Fibroblast of the conjunctiva (primary cell): ENCODE data around the gene CRISPLD2.

Source experiments
- DNase-seq: peaks from one replicate; pipeline ENCODE4 v3.0.0-alpha.2; 2010; ENCODE audit warnings: low read depth

CRISPLD2 gene

DNA sequence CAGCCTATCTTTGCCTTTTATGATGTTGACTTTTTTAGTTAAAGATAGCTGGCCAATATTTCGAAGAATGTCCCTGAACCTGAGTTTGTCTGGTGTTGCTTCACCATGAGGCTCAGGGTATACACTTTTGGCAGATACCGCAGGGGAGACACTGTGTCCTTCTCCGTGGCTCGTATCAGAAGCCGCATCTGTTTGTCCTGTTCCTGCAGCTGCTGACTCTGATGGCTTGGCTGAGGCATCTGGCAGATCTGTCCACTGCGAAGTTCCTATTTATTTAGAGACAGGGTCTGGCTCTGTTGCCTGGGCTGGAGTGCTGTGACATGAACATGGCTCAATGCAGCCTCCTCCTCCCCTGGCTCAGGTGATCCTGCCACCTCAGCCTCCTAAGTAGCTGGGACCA, 93.5 kb downstream of the CRISPLD2 start:
- no peak for DNase-seq

DNA sequence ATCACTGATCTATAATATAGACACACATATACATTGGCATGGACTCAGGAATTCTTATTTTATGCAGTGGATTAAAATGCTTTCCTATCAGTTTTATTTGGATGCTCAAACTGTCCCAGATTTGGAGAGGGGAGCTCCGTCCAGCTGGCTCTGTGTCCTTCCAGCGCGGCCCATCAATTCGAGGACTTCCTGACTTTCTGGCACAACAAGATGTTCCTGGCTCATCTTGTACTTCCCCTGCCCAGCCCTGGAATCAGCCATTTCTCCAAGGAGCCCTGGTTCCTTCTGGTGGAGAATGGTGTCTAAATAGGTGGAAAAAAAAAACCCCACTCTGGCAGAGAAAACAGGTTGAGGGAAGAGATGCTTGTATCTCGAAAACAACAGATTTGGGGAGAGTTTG, 94.5 kb downstream of the CRISPLD2 start:
- DNase-seq, result no peak

DNA sequence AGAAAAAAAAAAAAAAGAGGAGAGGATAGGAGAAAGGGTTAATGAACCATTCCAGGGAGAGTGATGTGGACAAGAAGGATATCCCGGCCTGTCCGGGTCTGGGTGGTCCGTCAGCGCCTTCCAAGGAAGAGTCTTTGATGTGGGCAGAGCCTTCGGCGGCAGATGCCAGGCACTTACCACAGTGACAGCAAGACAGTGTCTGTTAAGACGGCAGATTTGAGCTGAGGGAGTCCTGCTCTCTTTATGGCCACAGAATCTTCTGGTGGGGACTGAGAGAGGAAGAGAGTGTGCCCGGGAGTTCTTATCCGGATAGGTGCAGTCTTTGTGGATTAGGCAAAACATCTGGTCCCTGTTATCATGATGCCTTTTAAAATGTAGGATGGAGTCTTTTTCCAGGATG, 96.4 kb downstream of the CRISPLD2 start:
- no peak for DNase-seq

DNA sequence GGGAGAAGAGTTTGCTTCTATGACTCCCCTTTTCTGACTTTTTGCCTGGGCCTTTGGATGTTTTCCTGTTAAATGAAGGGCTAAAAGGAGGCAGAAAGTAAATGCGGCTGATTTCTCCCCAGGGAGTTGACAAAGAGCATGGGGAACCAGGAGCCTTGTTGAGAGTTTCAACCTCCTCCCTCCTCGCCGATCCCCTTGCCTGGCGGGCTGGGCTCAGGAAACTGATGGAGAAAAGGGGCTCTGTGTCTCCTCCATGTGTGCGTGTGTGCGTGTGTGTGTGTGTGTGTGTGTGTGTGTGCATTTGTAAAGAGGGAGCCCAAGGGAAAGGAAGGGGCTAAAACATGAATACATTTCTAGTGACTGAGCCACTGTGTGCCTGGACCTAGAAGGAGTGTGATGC, 97.1 kb downstream of the CRISPLD2 start:
- no peak for DNase-seq

DNA sequence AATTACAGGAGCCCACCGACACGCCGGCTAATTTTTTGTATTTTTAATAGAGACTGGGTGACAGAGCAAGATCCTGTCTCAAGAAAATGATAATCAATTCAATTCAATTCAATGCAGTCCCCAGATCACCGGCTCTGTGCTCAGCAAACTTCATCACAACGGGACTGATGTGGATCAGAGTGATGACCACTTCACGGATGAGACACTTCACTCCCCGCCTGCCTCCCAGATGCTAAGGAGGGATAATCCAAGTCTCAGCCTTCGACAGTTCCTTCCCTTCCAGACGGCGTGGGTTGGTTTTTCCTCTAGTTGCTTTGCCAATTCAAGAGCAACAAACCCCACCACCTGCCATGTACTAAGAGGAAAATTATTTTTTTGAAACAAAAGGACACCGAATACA, 97.7 kb downstream of the CRISPLD2 start:
- DNase-seq, result no peak

DNA sequence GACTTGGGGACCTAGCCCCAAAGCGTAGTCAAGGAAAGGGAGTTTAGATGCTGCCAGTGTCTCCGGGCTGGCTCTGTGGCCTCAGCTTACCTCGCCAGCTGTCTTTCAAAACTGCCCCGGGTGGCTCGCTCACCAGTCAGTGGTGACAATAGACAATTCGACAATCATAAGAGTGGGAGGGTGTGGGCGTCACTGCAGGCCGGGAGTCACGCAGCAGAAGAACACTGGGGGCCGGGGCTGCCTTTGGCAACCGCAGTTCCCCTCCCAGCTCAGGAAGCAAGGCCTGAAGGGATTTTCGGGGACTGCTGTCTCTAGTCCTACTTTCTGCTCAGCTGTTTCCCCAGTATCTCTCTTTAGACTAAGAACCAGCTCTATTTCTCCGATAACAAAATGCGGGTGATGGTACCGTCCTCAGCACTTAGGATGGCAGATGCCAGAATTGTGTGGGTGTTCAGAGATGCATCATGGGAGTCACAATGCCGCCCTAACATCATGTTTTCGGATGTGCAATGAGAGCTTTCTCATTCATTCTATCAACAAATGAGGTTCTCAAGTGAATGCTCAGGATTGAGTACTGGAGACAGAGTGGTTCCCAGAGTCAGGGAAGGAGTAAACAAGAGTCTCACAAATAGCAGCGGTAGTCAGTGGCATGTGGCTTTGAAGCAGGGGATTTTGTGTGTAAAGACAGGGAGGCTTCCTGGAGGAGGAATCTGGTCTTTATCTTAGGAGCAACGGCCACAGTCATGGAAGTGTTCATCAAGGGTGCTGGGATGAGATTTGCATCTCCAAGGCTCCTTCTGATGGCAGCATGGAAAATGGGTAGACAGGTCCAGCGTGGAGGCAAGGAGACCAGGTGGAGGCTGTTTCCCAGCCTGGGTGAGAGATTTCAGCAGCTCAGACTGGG, 98.5 kb downstream of the CRISPLD2 start:
- no peak for DNase-seq

DNA sequence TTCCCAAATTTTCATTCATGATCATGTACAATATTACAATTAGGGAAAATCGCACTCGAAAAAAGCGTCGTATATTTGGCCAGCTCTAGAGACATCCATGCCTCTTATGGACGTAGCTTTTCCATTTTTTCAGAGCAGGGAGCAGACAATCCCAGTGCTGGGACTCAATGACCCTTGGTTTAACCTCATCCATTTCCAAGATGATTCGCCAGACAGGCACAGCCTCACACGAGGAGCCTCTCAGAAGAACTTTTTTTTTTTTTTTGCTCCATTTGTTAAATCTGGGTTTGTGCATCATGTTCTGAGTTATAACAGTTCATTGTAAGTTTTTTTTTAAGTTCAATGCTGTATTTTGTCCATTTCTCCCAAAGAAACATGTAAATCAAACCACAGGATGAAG, 99.5 kb downstream of the CRISPLD2 start:
- no peak for DNase-seq

DNA sequence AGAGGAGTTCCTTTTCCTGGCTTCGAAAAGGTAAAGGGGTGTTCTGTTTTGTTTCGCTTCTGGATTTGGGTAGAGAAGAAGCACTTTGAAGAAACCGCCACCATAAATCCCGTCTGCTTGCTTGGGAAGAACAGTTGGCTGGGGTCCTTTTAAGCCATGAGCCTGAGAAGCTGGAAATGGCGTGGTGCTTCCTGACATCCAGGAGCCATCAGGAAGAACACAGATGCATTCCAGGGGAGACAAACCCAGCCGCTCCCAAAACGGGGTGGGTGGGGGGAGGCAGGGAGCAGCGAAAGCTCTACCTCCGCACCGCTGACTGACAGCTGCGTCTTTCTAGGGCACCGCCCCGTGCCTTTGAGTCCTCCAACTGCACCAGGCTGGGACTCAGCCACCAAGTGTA, 99.9 kb downstream of the CRISPLD2 start:
- DNase-seq, result no peak

DNA sequence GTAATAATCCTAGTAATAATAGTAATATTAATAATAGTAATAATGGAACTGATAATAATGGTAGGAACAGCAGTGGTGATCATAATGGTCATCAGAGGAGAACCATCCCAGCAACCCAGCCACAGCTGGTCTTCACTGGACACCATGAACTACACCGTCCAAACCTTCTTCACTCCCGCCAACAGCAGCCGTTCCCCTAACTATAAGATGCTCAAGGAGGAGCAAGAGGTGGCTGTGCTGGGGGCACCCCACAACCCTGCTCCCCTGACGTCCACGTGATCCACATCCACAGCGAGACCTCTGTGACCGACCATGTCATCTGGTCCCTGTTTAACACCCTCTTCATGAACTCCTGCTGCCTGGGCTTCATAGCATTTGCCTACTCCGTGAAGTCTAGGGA, 100.5 kb downstream of the CRISPLD2 start:
- no peak for DNase-seq

DNA sequence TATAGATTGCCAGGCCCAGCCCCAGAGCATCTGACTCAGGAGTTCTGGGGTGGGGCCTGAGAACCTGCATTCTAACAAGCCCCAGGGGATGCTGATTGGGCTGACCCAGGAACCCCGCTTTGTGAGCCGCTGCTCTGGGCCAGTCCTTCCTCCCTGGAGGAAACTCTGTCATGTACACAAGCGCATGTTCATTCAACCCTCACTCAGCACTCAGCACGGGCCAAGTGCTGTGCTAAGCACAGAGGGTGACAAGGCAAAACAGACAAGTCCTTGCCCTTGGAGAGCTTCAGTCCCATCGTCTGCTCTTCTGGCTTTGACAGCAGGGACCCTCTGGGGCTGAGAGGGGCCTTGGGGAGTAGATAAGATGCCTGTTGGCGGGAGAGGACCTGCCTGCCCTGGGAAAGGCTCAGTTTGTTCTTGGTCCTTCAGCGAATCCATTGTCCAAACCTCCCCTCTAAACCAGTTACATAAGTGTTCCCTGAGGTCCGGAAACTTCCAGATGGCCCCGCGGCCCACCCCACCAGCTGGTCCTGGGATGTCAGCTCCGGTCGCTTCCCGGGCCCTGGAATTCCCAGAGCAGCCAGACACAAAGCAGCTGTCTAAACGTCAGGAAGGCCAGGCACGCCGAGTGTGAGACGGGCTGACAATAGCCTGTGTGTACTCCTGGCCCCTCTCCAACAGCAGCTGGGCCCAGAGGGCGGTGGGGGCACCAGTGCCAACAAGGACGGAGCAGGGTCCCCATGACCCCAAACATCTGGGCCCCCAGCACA, 102.8 kb downstream of the CRISPLD2 start:
- no peak for DNase-seq

DNA sequence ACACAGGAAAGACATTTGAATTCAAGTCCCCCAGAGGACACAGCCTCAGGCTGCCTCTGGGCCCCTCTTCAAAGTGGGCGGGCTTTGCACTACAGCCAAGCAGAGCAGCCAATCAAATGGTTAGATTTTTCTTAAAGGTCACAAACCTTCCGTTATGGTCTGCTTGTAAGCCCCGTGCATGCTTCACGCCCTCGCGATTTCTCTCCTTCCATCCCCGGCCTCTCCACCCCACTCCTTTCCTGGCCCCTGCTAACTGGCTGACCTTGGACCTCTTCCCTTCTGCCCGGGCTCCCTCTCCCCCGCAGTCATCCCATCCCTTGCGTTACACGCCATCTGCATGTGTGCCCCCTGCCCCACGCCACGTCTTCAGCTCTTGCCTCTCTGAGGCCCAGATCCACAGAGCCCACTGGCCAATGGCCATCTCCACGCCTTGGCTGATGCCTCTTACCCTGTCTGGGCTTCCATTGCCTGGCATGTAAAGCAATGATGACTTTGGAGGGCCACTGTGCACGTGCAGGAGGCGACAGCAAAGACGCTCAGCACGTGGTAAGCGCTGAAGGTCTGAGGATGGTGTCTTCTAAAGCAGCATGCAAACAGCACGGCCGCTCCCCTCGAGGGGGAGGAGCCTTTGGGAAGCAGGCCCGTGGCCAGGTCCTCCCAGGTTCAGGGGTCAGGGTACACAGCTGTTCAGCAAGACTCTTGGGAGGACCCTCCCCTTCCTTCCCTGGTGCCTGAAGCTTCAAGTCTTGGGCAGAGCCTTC, 104.7 kb downstream of the CRISPLD2 start:
- no peak for DNase-seq

DNA sequence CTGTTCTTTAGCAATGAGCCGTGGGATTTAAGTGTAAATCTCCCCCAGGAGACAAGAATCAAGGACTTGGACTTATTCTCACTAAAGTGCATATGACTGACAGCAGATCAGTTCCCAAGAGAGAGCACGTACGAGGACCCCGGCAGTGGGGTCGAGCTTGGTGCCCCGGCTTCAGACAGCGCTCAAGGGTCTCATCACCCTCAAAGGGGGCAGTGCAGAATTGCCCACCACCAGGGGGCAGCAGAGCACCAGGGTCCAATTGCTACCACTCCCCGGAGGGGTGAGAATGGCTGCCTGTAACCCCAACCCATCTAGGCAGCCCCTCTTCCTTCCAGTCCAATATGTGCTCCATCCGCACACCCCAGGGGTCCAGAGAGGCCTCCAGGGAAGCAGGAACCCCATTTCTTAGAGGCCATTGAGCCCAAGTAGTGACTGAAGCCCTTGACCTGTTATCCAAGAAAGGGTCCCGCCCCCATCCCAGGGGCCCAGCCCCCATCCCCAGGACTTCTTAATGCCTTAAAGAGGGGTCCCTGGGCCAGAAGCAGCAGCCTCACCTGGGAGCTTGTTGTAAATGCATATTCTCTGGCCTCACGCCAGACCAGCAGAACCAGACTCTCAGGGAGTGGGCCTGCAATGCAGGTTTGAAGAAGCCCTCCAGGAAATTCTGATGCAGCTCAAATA, 105.4 kb downstream of the CRISPLD2 start:
- DNase-seq, result no peak

DNA sequence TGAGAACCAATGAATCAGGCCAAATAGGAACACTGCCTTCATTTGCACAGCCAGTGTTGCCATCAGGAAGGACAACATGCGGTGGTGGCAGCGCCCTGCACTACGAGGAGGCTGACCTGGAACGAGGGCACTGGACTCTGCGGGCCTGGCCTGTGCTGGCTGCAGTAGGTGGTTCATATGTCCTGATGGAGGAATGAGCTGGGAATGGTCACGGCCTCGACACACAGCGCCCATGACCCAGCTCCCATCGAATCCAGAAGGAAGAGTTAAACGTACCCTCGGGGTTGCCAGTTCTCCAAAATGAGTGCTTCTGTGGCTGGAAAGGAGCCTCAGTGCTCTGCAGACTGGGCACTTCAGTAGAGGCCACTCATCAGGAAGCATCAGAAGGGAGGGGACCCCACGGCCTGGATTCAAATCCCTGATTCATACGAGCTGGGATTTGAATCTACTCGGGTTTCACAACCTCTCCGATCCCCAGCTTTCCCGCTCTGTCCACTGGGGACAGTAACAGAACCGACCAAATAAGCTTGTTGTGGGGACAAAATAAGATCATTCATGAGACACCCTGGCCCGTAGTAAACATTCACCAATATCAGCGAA, 106.1 kb downstream of the CRISPLD2 start:
- no peak for DNase-seq

DNA sequence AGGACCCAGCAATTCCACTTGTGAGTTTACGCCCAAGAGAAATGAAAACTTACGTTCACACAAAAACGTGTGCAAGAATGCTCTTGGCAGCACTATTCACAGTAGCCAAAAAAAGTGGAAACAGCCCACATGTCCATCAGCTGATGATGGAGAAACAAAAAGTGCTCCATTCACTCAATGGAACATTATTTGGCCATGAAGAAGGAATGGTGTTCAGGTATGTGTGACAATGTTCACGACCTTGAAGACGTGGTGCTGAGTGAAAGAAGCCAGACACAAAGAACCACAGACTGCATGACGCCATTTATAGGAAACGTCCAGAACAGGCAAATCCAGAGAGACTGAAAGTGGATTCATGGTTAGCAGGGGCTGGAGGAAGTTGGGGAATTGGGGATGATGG, 106.7 kb downstream of the CRISPLD2 start:
- no peak for DNase-seq

DNA sequence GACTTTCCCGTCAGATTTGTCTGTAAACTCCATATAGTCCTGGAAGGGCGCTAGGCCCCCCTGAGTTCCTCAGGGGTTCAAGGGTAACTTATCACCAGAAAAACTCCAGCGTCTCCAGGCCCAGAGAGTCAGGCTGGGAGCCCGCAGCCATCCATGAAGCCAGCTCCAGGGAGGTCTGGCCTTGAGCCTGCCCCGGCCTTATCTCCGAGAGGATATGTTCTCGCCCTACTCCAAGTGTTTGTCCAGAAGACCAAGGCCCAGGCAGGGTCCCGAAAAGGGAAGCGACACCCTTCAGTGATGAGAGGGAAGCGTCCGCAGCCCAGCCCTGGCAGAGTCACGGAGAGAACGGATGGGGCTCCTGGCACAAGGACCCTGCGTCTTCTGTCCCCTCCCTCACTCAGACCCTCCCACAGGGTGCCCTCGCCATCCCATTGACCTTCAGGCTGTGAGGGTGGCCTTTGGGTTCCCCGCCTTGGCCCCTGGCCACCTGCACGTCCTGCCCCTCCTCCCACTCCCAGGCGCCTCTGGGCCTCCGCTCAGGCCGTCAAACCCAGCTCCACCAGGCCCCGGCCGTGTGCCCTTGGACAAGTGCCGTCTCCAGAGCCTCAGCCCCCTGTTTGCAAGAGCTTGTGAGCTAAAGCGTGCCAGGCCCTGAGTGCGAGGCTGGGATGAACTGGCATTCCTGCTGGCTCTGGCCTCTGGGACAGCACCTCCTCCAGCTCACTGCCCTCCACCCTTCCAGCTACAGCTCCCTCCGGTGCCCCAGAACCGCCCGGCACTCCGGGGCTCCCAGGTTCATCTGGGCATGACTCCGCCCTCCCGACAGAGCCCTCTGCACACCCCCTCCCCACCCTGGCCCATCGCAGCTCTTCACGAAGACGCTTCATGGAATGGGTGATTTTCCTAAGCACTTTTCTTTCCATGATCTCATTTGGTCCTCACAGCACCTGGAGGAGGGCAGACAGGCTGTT, 108.1 kb downstream of the CRISPLD2 start:
- no peak for DNase-seq

DNA sequence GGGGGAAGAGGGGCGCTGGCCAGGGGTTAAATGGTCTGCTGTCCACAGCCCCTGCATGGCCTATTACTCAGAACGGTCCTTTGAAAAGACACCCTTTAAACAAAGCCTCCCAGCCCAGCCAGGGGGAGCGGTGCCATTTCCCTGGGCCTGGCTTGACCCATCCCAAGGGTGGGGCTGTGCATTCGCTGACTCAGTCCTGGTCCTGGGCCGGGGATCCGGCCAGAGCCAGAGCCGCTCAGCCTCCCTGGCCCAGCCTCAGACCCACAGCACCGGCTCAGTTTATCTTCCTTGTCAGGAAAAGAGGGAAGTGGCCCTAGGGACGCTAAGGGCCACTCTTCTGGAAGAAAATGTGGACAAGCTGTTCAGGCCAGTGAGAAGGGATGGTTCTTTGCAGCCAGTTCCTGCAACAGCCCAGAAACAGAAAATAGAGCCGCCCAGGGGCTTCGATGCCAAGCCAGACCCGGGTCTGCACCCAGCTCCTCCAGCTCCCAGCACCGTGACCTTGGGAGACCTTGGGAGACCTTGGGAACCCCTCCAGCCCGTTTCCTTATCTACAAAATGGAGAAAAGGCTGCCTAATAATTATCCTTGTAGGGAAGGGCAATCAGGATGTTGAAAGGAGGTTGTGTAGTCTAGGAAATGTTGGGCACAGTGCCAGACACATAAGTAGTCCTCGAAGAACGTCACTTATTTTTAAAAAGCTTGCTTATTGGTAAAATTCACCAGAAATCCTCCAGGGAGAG, 109.1 kb downstream of the CRISPLD2 start:
- DNase-seq, result no peak

DNA sequence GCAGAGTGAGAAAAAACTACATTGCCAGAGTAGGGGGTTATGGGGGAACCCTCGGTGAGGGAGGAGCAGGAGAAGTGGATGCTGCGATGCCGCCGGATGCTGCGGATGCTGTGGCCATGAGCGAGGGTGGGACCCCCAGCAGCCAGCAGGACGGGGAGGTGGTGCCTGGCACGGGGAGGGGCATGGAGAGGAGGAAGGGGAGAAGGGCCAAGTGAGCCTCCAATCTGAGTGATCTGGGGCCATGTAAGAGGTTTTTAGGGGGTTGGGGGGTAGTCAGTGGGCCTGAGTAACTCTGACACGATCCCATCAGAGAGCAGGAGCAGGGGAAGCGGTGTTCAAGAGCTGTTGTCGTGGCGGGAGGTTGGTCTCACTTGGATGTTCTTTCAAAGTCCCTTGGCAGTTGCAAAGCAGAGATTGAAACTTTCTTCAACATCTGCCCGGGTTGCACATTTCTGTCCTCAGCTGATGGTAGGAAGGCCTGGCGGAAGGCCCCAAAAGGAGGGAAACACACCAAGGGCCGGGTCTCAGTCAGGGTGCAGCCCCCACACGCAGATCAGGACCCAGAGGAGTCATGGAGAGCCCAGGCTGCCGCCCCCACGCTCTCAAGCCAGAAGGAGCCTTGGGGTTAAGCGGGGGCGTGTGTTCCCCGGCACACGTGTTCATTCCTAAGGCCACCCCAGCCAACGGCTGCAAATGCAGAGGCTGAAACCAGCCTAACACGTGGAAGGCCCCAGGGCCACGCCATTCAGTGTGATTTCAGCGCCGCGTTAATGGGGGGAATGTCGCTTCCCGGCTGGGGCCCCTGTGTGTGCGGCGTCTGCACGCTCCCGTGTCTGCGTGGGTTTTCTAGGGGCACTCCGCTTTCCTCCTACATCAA, 109.9 kb downstream of the CRISPLD2 start:
- DNase-seq, result no peak

DNA sequence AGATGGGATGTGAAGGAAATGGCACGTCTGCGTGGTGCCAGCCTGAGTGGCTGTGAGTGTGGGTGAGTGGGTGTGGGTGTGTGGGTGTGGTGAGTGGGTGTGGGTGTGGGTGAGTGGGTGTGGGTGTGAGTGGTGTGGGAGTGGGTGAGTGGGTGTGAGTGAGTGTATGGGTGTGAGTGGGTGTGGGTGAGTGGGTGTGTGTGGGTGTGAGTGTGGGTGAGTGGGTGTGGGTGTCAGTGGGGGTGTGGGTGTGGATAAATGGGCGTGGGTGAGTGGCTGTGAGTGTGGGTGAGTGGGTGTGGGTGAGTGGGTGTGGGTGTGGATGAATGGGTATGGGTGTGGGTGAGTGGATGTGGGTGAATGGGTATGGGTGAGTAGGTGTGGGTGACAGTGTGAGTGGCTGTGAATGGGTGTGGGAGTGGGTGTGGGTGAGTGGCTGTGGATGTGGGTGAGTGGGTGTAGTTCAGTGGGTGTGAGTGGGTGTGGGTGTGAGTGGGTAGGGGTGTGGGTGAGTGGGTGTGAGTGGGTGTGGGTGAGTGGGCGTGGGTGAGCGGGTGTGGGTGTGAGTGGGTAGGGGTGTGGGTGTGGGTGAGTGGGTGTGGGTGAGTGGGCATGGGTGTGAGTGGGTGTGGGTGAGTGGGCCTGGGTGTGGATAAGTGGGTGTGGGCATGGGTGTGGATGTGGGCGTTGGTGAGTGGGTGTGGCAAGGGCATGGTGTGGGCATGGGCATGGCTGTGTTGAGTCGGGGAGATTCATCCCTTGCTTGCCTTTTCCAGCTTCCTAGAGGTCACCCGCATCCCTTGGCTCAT, 110.7 kb downstream of the CRISPLD2 start:
- DNase-seq, result no peak
